HG02943 (cell line): Measurements from ENCODE around the gene TBC1D5.
"Not testable (repeated sequence)": the region's sequence is repeated elsewhere in the genome, so short reads cannot be mapped to it uniquely, and the experiment has no call there.

Experiments used
- ATAC-seq: cut with Tn5 transposase; IDR thresholded peaks from one replicate; pipeline ENCODE4 v1.9.1; 2021; ENCODE audit warnings: mild to moderate bottlenecking, low read depth, moderate library complexity; ENCODE audit not compliant: unreplicated experiment

TBC1D5 gene, protein sequence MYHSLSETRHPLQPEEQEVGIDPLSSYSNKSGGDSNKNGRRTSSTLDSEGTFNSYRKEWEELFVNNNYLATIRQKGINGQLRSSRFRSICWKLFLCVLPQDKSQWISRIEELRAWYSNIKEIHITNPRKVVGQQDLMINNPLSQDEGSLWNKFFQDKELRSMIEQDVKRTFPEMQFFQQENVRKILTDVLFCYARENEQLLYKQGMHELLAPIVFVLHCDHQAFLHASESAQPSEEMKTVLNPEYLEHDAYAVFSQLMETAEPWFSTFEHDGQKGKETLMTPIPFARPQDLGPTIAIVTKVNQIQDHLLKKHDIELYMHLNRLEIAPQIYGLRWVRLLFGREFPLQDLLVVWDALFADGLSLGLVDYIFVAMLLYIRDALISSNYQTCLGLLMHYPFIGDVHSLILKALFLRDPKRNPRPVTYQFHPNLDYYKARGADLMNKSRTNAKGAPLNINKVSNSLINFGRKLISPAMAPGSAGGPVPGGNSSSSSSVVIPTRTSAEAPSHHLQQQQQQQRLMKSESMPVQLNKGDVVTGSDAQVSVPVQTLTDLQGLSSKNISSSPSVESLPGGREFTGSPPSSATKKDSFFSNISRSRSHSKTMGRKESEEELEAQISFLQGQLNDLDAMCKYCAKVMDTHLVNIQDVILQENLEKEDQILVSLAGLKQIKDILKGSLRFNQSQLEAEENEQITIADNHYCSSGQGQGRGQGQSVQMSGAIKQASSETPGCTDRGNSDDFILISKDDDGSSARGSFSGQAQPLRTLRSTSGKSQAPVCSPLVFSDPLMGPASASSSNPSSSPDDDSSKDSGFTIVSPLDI

DNA sequence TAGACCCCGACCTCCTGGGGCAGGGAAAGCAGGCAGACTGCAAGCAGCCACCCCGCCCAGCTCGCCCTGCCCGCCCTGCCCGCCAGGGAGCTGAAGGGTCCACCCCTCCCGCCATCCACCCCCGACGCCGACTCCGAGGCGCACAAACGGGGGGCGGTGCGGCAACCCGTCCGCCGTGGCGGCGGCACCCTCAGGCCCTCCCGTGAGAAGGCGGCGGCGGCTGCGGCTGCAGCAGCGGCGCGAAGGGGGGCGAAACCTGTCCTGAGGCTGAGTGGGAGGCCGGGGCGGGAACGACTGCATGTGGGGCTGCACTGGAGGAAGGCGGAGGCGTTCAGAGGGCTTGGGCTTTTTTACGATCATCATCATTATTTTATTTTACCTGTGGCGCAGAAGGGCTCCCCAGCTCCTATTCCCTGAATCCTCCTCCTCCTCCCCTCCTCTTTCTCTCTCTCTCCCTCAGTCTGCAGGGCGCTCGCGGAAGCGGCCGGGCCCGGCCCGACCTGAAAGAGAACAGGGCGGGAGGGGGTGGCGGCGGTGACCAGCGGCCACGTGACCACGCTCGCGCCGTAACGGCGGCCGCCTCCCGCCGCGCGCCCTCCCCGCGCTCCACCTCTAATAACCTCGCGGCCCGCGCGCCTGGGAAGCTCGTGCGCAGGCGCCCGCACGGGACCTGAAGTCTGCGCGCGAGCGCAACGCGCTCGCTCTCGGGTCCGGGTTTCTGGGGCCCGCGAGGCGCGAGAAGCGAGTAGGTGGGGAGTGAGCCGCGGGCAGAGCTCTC lies at the start of gene TBC1D5:
TBC1D5 (minus strand) TSS at position 530 of the 778 bp plus-strand sequence. CDS start 234,061 bp downstream, outside the sequence.
- peak; percentile 63 for ATAC-seq

DNA sequence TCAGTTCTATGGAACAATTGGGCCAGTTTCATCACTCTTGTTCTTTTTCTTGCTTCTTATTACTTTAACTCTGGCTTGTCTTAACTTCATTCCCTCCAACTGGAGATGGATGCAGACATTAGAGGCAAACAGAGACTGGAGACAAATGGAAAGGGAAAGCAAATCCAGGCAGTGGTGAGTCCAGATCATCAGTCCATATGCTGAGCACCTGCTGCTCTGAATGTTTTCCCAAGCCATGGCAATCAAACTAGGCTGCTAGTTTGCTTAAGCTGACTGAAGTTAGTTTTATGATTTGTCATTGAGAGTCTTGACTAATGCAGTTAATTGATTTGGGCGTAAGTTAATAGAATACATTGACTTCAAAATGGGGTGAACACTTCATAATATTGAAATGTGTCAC lies 41.0 kb upstream of the TBC1D5 start:
- no peak for ATAC-seq

DNA sequence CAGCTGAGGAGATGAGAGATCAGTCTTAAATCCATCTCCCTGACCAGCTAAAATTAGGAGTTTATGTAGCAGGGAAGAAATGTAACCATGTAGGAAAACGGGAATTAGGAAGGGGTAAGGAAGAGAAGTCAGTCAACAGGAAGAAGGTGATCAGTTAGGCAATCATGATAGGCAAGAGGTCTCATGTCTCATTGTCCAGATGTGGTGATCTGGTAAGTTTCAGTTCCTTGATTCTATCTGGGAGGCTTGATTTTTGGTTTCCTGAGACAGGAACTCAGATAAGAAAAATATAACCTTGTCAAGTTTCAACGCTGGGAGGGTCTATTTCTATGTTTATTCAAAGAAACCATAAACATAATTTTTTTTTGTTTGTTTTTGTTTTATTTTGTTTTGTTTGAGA lies 40.3 kb upstream of the TBC1D5 start:
- no peak for ATAC-seq

DNA sequence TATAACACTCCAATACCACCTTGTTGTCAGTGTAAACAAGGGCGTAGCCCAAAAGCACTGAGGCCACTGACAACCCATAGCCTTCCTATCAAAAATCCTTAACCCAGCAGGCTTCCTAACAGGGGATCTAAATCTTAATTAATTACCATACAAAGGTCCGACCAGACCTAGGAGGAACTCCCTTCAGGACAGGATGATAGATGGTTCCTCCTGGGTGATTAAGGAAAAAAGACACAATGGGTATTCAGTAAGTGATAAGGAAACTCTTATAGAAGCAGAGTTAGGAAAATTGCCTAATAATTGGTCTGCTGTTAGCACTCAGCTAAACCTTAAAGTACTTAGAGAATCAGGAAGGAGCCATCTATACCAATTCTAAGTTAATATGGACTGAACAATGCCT lies 37.9 kb upstream of the TBC1D5 start:
- ATAC-seq: not testable (repeated sequence)

DNA sequence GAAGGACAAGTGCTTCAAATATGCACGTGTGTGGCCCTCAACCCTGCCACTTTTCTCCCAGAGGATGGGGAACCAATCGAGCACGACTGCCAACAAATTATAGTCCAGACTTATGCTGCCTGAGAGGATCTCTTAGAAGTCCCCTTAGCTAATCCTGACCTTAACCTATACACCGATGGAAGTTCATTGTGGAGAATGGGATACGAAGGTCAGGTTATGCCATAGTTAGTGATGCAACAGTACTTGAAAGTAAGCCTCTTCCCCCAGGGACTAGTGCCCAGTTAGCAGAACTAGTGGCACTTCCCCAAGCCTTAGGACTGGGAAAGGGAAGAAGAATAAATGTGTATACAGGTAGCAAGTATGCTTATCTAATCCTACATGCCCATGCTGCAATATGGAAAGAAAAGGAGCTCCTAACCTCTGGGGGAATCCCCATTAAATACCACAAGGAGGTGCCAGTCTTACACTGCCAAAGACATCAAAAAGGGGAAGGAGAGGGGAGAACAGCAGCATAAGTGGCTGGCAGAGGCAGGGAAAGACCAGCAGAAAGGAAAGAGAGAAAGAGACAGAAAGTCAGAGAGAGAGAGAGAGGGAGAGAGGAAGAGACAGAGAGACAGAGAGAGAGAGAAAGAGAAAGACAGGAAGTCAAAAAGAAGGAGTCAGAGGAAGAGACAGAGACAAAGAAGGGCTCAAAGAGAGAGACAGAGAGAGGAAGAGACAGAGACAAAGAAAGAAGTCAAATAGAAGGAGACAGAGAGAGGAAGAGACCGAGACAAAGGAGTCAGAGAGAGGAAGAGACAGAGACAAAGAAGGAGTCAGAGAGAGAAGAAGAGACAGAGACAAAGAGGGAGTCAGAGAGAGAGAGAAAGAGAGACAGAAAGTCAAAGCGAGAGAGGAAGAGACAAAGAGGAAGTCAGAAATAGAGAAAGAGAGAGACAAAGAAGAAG lies 37.1 kb upstream of the TBC1D5 start:
- ATAC-seq: not testable (repeated sequence)

DNA sequence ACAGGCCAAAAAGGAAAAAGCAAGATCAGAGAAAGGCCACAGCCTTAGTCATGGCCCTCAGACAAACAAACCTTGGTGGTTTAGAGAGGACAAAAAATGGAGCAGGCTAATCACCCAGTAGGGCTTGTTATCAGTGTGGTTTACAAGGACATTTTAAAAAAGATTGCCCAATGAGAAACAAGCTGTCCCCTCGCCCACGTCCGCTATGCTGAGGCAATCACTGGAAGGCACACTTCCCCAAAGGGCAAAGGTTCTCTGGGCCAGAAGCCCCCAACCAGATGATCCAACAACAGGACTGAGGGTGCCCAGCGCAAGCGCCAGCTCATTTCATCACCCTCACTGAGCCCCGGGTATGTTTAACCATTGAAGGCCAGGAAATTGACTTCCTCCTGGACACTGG lies 34.9 kb upstream of the TBC1D5 start:
- ATAC-seq: not testable (repeated sequence)

DNA sequence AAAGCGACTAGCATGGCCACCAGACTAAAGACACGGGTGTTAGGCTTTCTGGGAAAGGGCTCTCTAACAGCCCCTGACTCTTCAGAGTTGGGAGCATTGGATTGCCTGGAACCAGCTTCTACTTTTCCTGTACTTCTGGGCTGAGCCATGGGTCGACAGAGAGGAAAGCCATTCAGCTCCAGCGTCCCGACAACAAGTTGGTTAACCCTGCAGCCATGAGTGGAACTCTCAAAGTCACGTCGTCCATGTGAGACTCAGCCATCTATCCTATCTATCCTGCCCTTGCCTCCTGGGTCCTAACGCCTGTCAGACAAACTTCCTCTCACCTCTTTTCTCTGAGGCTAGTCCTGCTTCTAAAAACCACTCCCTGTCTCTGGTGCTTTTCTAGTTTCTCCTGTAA lies 32.6 kb upstream of the TBC1D5 start:
- ATAC-seq: no peak

DNA sequence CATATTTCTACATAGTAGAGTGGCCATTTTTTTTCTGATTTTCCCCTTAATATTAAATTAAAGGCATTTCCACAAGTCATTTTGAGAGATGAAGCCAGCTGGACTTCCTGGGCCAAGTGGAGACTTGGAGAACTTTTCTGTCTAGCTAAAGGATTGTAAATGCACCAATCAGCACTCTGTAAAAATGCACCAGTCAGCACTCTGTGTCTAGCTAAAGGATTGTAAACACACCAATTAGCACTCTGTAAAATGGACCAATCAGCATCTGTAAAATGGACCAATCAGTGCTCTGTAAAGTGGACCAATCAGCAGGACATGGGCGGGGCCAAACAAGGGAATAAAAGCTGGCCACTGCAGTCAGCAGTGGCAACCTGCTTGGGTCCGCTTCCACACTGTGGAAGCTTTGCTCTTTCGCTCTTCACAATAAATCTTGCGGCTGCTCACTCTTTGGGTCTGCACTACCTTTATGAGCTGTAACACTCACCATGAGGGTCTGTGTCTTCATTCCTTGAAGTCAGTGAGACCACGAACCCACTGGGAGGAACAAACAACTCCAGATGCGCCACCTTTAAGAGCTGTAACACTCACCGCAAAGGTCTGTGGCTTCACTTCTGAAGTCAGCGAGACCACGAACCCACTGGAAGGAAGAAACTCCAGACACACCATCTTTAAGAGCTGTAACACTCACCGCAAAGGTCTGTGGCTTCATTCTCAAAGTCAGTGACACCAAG lies 31.9 kb upstream of the TBC1D5 start:
- ATAC-seq: not testable (repeated sequence)

DNA sequence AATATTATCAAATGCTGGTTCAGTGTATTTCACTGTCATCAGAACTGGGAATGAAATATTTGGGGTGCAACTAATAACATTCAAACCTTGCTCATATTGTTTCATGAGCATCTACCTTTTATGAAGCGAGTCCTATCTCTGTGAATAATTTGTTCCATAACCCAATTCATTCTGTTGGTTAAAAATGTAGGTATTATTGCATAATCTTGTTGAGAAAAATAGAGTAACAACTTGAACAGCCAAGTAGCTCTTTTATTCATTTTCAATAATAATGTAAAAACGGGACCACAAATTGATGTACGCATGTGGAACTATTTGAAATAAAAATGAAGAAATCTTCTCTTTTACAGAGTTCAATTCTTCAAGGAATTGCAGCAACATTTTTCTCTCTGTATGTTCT lies 30.1 kb upstream of the TBC1D5 start:
- no peak for ATAC-seq

DNA sequence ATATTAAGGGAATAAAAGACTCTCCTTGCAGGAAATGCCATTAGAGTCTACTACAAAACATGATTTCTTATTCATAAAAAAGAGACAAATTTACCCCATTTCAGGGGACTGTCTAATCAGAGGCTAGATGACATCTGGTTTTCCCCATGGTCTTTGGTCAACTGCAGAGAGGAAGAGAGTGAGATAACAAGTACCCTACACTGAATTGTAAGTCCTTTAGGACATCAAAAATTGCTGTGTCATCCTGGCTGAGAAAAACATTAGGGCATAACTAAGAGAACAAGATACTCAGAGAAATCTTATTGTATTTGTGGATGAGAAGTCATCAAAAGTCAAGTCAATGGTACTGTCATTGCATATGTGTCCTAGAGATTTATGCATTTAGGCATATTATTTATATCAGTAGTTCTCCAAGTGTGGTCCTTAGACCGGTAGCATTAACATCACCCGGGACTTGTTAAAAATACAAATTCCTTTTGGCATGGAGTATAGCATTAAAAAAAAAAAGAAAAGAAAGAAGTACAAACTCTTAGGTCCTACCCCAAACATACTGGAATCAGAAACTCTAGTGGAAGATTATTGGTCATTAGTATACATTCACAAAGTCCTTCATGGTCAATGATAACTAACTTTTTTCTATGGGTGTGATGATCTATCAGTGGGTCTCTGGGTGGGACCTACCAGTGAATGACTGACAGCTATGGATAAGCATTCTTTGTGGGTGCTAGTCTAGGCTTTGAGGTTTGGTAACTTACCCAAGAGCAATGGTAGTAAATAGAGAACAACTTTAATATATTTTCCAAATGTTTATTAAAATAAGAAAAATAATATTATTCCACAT lies 29.0 kb upstream of the TBC1D5 start:
- no peak for ATAC-seq

DNA sequence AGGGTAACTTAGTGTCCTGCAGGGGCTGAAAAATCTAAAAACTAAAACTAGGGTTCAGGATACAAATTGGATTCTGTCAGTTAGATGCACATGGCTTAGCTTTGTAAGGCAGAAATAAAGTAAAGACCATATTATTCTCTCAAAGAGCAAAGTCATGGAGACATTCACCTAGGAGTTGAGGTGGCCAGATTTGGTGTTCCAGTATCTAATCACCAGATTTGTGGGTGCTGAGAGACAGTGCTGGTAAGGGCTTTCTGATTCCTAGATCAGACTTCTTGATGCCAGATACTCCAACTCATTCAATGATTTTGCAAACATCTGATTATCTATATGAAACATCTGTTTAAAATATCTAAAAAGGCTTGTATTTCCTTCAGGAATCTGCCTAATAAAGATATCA lies 28.3 kb upstream of the TBC1D5 start:
- no peak for ATAC-seq

DNA sequence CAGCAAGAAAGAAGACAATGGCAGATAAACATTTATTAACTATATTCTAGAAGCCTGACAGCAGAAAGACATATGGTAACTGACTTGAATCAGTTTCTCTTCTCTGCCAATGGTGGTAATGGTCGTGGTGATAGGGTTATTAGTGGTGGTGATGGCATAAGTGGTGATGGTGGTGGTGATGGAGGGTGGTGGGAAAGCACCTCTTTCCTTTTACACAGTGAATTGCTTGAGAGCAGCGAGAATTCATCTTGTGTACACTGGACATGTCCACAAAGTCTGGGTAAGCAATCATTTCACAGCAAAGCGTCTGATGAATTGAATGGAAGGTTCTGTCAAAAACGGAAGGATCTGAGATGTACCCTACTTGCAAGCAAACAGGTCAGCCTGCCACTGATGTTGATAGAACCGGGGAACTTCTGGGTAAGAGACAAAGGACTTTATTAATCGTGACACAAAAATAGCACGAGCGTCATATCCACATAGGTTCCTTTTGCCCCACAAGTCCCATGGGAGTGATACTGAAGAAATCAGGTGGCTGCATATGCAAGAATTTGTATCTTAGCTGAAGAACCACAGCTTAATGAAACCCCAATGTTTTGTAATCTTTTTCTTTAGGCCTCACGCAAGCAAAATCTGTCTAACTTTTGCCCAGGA lies 23.5 kb upstream of the TBC1D5 start:
- peak; percentile 78 for ATAC-seq

DNA sequence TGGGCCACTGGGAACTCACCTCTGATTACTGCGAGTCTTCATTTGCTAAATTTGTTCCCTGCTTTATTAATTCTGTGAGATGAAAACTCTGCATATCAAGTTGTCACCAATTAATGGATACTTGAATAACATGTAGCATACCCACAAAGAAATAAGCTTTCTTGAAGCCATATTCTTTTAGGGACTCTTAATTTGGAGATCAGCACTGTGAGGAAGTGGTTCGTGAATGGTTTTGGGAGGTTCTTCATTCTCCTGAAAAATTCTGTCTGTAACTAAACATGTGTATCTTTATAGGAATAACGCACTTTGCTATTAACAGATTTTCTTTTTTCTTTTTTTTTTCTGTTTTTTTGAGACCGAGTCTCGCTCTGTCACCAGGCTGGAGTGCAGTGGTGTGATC lies 19.1 kb upstream of the TBC1D5 start:
- no peak for ATAC-seq

DNA sequence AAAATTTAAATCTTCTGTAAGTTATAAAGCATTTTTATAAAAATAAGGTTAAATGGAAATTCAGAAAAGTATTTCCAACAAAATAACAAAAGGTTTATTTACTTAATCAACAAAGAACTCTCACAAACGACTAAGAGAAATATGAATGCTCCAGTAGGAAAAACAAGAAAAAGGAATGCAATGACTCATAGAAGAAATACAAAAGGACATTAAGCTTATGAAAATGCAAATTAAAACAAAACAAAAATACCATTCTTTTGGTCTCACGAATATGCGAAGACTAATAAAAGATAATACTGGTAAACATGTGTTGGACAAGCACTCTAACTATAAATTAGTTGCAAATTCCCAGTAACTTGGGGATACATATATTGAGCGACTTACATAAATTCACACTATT lies 17.5 kb upstream of the TBC1D5 start:
- ATAC-seq: no peak

DNA sequence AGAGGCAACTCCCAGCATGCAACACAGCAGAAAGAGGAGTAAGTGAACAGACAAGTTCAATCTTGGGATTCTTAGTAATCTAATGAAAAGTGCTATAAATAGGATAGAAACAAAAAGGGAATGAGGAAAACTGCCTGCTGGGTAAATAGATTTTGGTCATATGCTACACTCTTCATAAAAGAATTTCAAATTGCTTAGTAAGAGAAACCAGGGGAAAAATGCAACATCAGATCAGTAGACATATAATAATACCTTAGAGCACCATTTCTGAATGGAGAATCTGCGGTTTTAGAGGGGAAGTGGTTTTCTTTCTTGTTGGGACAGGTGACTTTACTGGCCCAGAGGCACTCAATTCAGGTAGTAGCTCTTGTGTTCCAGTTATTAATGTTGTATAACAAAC lies 13.4 kb upstream of the TBC1D5 start:
- no peak for ATAC-seq

DNA sequence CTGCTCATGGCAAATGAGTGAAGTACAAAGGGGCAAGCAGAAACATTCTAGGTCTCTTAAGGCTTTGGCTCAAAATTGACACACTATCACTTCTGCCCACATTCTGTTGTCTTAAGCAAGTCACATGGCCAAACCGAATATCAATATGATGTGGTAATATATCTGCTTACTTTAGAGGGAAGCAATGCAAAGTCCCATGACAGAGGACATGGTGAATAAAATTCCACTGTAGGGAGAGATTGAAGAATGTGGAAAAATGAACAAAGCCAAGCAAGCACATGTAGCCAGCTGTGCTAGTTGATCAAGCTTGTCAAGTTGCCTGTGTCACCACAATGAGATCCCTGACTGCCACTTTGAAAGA lies 11.2 kb upstream of the TBC1D5 start:
- no peak for ATAC-seq

DNA sequence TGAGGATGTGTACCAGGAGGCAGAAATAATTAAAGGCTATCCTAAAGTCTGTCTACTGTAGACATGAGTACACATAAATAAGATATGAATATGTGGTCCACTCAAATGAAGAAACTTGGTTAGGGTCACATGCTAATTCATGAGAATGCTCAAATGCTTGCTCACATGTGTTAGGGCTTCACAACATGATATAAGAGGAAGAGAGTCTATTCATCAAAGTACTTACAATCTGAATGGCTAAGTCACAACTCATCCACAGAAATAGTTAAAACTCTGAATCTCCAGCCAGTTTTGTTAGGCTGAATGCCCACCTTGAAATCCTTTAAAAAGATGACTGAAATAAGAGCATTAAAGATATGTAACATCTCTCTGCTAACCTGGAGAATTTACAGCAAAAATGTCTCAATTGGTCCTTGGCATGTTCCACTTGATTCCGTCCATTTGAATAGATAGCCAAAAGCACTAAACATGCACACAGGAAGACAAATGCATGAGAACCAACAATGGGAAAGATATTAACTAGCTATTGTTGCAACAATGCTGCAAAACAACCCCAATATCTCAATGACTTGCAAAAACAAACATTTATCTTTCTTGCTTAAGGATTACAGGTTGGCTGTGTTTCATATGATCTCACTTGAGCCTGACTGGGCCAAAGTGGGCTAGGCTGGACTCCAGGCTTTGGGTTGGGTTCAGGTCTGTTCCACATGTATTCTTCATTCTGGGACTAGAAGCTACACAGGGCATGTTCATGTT lies 10.6 kb upstream of the TBC1D5 start:
- no peak for ATAC-seq
